ENCODE data around the gene ECHDC3. TPM values are rescaled to one million over a fixed set of nuclear protein-coding genes. Genes with fewer than 3 reads are reported as not detected.

Gene ECHDC3
- total RNA-seq, 3 donors from 2014 or later = 62.6 to 256 (median 132) TPM

GRCh38 chr10:11761431-11761830, 19.2 kb downstream of the ECHDC3 start:
- Histone ChIP-seq H3K27ac (no peak overlapping the region), H3K4me1 (no peaks in the 10 kb centered on the region), H3K27me3 (no peaks in the 10 kb centered on the region), H3K9me3 (no peaks in the 10 kb centered on the region), H3K4me3 (no peak overlapping the region), H3K36me3 (no peaks in the 10 kb centered on the region)
- intact Hi-C loops (cut with DNase I; ENCODE audit: low total_unique reads) = loop anchor here (10.0 kb wide), 1 partner anchor 1827 kb away; no protein-coding TSS in a partner anchor
- TF ChIP-seq CTCF (IDR thresholded peaks at IDR 0.05) = no peak
- no peak for TF ChIP-seq POLR2AphosphoS5 (IDR thresholded peaks at IDR 0.05)
- no peak for TF ChIP-seq POLR2A (IDR thresholded peaks at IDR 0.05)
- DNase-seq (ENCODE audit: low spot score in 2 of 2) = no peak

GRCh38 chr10:11762706-11763500, 20.7 kb downstream of the ECHDC3 start:
- no peak for DNase-seq (ENCODE audit: low spot score in 2 of 2)
- Histone ChIP-seq H3K4me1 (no peaks in the 10 kb centered on the region), H3K9me3 (no peaks in the 10 kb centered on the region), H3K27me3 (no peaks in the 10 kb centered on the region), H3K4me3 (no peak overlapping the region), H3K36me3 (no peaks in the 10 kb centered on the region), H3K27ac (no peak overlapping the region)
- TF ChIP-seq POLR2A (IDR thresholded peaks at IDR 0.05) = no peak
- no peak for TF ChIP-seq CTCF (IDR thresholded peaks at IDR 0.05)
- no peak for TF ChIP-seq POLR2AphosphoS5 (IDR thresholded peaks at IDR 0.05)
- intact Hi-C loops (cut with DNase I; ENCODE audit: low total_unique reads) = loop anchor here (10.0 kb wide), 1 partner anchor 1828 kb away; no protein-coding TSS in a partner anchor

GRCh38 chr10:11763501-11763861, 21.3 kb downstream of the ECHDC3 start:
- intact Hi-C loops (cut with DNase I; ENCODE audit: low total_unique reads) = loop anchor here (10.0 kb wide), 1 partner anchor 1829 kb away; no protein-coding TSS in a partner anchor
- Histone ChIP-seq H3K4me1 (no peaks in the 10 kb centered on the region), H3K27me3 (no peaks in the 10 kb centered on the region), H3K27ac (no peak overlapping the region), H3K4me3 (no peak overlapping the region), H3K36me3 (no peaks in the 10 kb centered on the region), H3K9me3 (no peaks in the 10 kb centered on the region)
- no peak for TF ChIP-seq POLR2AphosphoS5 (IDR thresholded peaks at IDR 0.05)
- no peak for TF ChIP-seq CTCF (IDR thresholded peaks at IDR 0.05)
- TF ChIP-seq POLR2A (IDR thresholded peaks at IDR 0.05) = no peak
- no peak for DNase-seq (ENCODE audit: low spot score in 2 of 2)

- Histone ChIP-seq H3K4me3 (no peak overlapping the region), H3K36me3 (no peaks in the 10 kb centered on the region), H3K27ac (no peak overlapping the region), H3K4me1 (no peaks in the 10 kb centered on the region), H3K27me3 (no peaks in the 10 kb centered on the region), H3K9me3 (no peaks in the 10 kb centered on the region)
- DNase-seq (ENCODE audit: low spot score in 2 of 2) = no peak
- TF ChIP-seq POLR2AphosphoS5 (IDR thresholded peaks at IDR 0.05) (no peak), POLR2A (IDR thresholded peaks at IDR 0.05) (no peak), CTCF (IDR thresholded peaks at IDR 0.05) (no peak)
- intact Hi-C loops (cut with DNase I; ENCODE audit: low total_unique reads) = loop anchor here (10.0 kb wide), 1 partner anchor 1830 kb away; no protein-coding TSS in a partner anchor
Measured at GRCh38 chr10:11765141-11765540, 23.0 kb downstream of the ECHDC3 start.

GRCh38 chr10:11772575-11773288, 30.6 kb downstream of the ECHDC3 start:
- no peak for DNase-seq (ENCODE audit: low spot score in 2 of 2)
- intact Hi-C loops (cut with DNase I; ENCODE audit: low total_unique reads) = no loop called here
- H3K27ac ChIP-seq = no peak overlapping the region
- TF ChIP-seq CTCF (IDR thresholded peaks at IDR 0.05) = no peak
- no peak for TF ChIP-seq POLR2A (IDR thresholded peaks at IDR 0.05)
- TF ChIP-seq POLR2AphosphoS5 (IDR thresholded peaks at IDR 0.05) = no peak
- H3K9me3 ChIP-seq = no peaks in the 10 kb centered on the region
- no peak overlapping the region for H3K4me3 ChIP-seq
- H3K4me1 ChIP-seq = no peaks in the 10 kb centered on the region
- H3K27me3 ChIP-seq = no peaks in the 10 kb centered on the region
- no peaks in the 10 kb centered on the region for H3K36me3 ChIP-seq

Measured in breast epithelium (tissue), 4 donors.